ENCODE results near the gene TGFB1. TPM values are rescaled to one million over a fixed set of nuclear protein-coding genes. Genes with fewer than 3 reads are reported as not detected.

TGFB1 gene
- total RNA-seq, 1 experiment from 2014 or later, result 11.6 TPM

- no peak for DNase-seq (ENCODE audit: low read depth)
These were observed 11.8 kb downstream of the TGFB1 start for GRCh38 chr19:41341669-41342490.

- peak; percentile 64 for DNase-seq (ENCODE audit: low read depth)
These were observed 13.8 kb downstream of the TGFB1 start for GRCh38 chr19:41339936-41340335.

GRCh38 chr19:41335467-41335866 is 18.3 kb downstream of the TGFB1 start:
- no peak for DNase-seq (ENCODE audit: low read depth)

GRCh38 chr19:41334793-41335192 is 18.9 kb downstream of the TGFB1 start:
- no peak for DNase-seq (ENCODE audit: low read depth)

GRCh38 chr19:41332468-41332867 is 21.3 kb downstream of the TGFB1 start:
- no peak for DNase-seq (ENCODE audit: low read depth)

- no peak for DNase-seq (ENCODE audit: low read depth)
These were observed 21.7 kb downstream of the TGFB1 start for GRCh38 chr19:41332000-41332399.

- DNase-seq (ENCODE audit: low read depth), result no peak
These were observed 22.6 kb downstream of the TGFB1 start for GRCh38 chr19:41330946-41331678.

GRCh38 chr19:41330481-41330880 is 23.2 kb downstream of the TGFB1 start:
- no peak for DNase-seq (ENCODE audit: low read depth)

- DNase-seq (ENCODE audit: low read depth), result no peak
These were observed 24.9 kb downstream of the TGFB1 start for GRCh38 chr19:41328842-41329225.

- DNase-seq (ENCODE audit: low read depth), result no peak
These were observed 25.4 kb downstream of the TGFB1 start for GRCh38 chr19:41328157-41328841.

- DNase-seq (ENCODE audit: low read depth), result no peak
These were observed 26.1 kb downstream of the TGFB1 start for GRCh38 chr19:41327576-41328156.

- DNase-seq (ENCODE audit: low read depth), result no peak
These were observed 26.6 kb downstream of the TGFB1 start for GRCh38 chr19:41327076-41327575.

- peak; percentile 55 for DNase-seq (ENCODE audit: low read depth)
These were observed 27.6 kb downstream of the TGFB1 start for GRCh38 chr19:41325947-41326706.

GRCh38 chr19:41325640-41325946 is 28.1 kb downstream of the TGFB1 start:
- DNase-seq (ENCODE audit: low read depth), result no peak

- DNase-seq (ENCODE audit: low read depth), result peak; percentile 72
These were observed 28.6 kb downstream of the TGFB1 start for GRCh38 chr19:41324921-41325639.

- DNase-seq (ENCODE audit: low read depth), result peak; percentile 14
These were observed 29.5 kb downstream of the TGFB1 start for GRCh38 chr19:41324231-41324702.

GRCh38 chr19:41323430-41324125 is 30.1 kb downstream of the TGFB1 start:
- DNase-seq (ENCODE audit: low read depth), result peak; percentile 94

GRCh38 chr19:41323023-41323422 is 30.7 kb downstream of the TGFB1 start:
- DNase-seq (ENCODE audit: low read depth), result peak; percentile 71

- DNase-seq (ENCODE audit: low read depth), result no peak
These were observed 31.3 kb downstream of the TGFB1 start for GRCh38 chr19:41322451-41322850.

Data from LHCN-M2 (cell line).